Aorta (tissue), 5 donors: ENCODE results near the gene ADRB2. TPM values are rescaled to one million over a fixed set of nuclear protein-coding genes. Genes with fewer than 3 reads are reported as not detected.

Experiments used
- ATAC-seq: fragments of 200-7000 bp; cut with Tn5 transposase; one replicate; pipeline ENCODE4 v1.9.1; 2022; ENCODE audit warnings: moderate library complexity; ENCODE audit not compliant: low FRiP score
- DNase-seq, 2 donors: peaks; one replicate each; pipeline ENCODE4 v3.0.0-alpha.2; 2020
- H3K27ac ChIP-seq, 2 donors: one replicate each; pipeline ENCODE4 v1.5.1; 2013; ENCODE audit warnings: low read length in 2 of 2, mild to moderate bottlenecking in 2 of 2, moderate library complexity in 2 of 2, control low read depth in 1 of 2, inconsistent platforms in 1 of 2, low read depth in 1 of 2
- H3K27me3 ChIP-seq, 2 donors: one replicate each; pipeline ENCODE4 v1.6.1; 2013; ENCODE audit warnings: control low read depth in 1 of 2, low read length in 1 of 2, mild to moderate bottlenecking in 1 of 2, moderate library complexity in 1 of 2; ENCODE audit not compliant: insufficient read depth in 2 of 2, control insufficient read depth in 1 of 2
- H3K36me3 ChIP-seq, 2 donors: one replicate each; pipeline ENCODE4 v1.6.1; 2013; ENCODE audit warnings: control low read depth in 1 of 2, low read length in 1 of 2, mild to moderate bottlenecking in 1 of 2; ENCODE audit not compliant: insufficient read depth in 2 of 2, control insufficient read depth in 1 of 2
- H3K4me1 ChIP-seq, 2 donors: one replicate each; pipeline ENCODE4 v1.6.1; 2013; ENCODE audit warnings: low read length in 2 of 2, control low read depth in 1 of 2, mild to moderate bottlenecking in 1 of 2, moderate library complexity in 1 of 2; ENCODE audit not compliant: insufficient read depth in 2 of 2, control insufficient read depth in 1 of 2
- H3K4me3 ChIP-seq, 2 donors: one replicate each; pipeline ENCODE4 v1.5.1; 2013; ENCODE audit warnings: low read length in 2 of 2, control low read depth in 1 of 2, mild to moderate bottlenecking in 1 of 2
- H3K9me3 ChIP-seq: one replicate; pipeline ENCODE4 v1.6.1; 2013; ENCODE audit warnings: mild to moderate bottlenecking, low read length; ENCODE audit not compliant: control insufficient read depth
- WGBS, 2 donors: extraction: QIAGEN DNeasy Blood & Tissue Kit; methylation state at CpG; one replicate each; pipeline ENCODE4 v1.1.7; 2013; 5-methylcytosine and 5-hydroxymethylcytosine counted together
- intact Hi-C, 2 donors: fragments of 100-400 bp; cut with DNase I; formaldehyde crosslinking; loops; one replicate each; pipeline versions ENCODE4 v1.14.2 to v1.15.0; 2022
- polyA plus RNA-seq, 2 donors: library from polyadenylated mRNA; stranded (reverse); fragments of 200-250 nt; gene quantifications; one replicate each; pipeline ENCODE4 v1.2.3, GENCODE V29; 2013
- total RNA-seq, 2 donors: library from RNA; stranded (reverse); fragmentation: NEBNext Ultra II Directional; extraction: Animal tissue kit (Norgen Biotek cat#: 25700); gene quantifications; one replicate each; pipeline ENCODE4 v1.2.1, GENCODE V29; 2021
- donor health status: healthy with polysubstance abuse.
- donor health status: Bipolar disorder and iron deficiency.
- donor health status: DM: no; HTN: no; CAD: no.
- donor health status: DM: no; HTN: no; CAD: no.
- donor health status: DM: yes; HTN: yes; CAD: no.

ADRB2 gene
- total and polyA plus RNA-seq, 4 donors, result 0.13 to 4.5 (median 1.4) TPM

DNA sequence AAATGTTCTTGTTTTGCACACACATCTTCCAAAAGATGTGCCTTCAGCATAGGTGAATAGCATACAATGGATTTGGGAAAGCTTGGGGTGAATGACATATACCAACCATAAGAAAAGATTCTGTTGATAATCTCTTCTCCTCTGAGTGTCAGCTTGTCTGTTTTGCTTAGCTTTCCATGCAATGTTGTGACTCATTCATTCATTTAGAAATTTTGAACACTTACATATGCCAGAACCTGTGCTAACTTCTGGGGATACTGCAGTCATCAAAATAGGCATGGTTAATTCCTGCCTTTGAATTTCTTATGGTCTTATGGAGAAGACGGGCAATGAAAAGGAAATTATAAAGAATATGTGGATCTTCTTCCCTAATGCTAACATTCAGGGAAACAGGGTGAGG, 14.1 kb downstream of the ADRB2 start:
- H3K36me3 ChIP-seq, result no peaks in the 10 kb centered on the region
- H3K4me3 ChIP-seq, result no peak overlapping the region
- no peaks in the 10 kb centered on the region for H3K27me3 ChIP-seq
- WGBS, 2 donors, result 94 to 98% methylated on average over 1 of the region's 1 CpG
- no peaks in the 10 kb centered on the region for H3K9me3 ChIP-seq
- DNase-seq (no peak), ATAC-seq (no peak)
- no peak overlapping the region for H3K27ac ChIP-seq
- no peaks in the 10 kb centered on the region for H3K4me1 ChIP-seq
- intact Hi-C loops, result no loop called here

DNA sequence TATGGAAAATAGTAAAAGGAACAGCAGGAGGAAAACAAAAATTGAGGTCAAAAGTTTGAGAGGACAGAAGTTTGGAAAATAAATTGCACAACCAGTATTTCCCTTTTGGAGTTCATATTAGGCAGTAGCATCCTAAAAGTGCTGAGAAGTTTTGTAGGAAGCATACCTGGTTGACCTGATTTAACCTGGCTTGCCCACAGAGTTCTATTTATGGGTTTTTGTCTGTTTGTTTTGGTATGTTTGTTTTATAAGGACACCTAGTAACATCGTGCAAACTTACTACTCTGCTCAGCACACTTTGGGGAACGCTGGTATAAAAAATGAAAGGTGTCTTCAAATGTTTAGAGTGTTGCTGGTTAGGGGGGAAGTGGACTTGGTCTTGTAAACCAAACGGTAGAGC, 15.1 kb downstream of the ADRB2 start:
- intact Hi-C loops, result no loop called here
- H3K27ac ChIP-seq, result no peak overlapping the region
- H3K4me1 ChIP-seq, result no peaks in the 10 kb centered on the region
- no peaks in the 10 kb centered on the region for H3K9me3 ChIP-seq
- no peaks in the 10 kb centered on the region for H3K27me3 ChIP-seq
- ATAC-seq, result no peak
- H3K4me3 ChIP-seq, result no peak overlapping the region
- H3K36me3 ChIP-seq, result no peaks in the 10 kb centered on the region
- DNase-seq, result no peak
- 71 to 72% methylated on average over 3 of the region's 3 CpGs for WGBS, 2 donors

GRCh38 chr5:148842161-148842560, 15.8 kb downstream of the ADRB2 start:
- H3K36me3 ChIP-seq, result no peaks in the 10 kb centered on the region
- no peak overlapping the region for H3K4me3 ChIP-seq
- 94 to 98% methylated on average over 2 of the region's 2 CpGs for WGBS, 2 donors
- ATAC-seq (no peak), DNase-seq (no peak)
- H3K27me3 ChIP-seq, result no peaks in the 10 kb centered on the region
- intact Hi-C loops, result no loop called here
- no peak overlapping the region for H3K27ac ChIP-seq
- no peaks in the 10 kb centered on the region for H3K4me1 ChIP-seq
- no peaks in the 10 kb centered on the region for H3K9me3 ChIP-seq

- Histone ChIP-seq H3K4me3 (no peak overlapping the region), H3K4me1 (no peaks in the 10 kb centered on the region), H3K27ac (no peak overlapping the region), H3K9me3 (peaks cover 1% of the 10 kb centered on the region), H3K27me3 (no peaks in the 10 kb centered on the region), H3K36me3 (no peaks in the 10 kb centered on the region)
- ATAC-seq (no peak), DNase-seq (no peak)
- intact Hi-C loops, result no loop called here
- WGBS, 2 donors, result 85 to 89% methylated on average over 10 of the region's 10 CpGs
These were observed 17.3 kb downstream of the ADRB2 start for GRCh38 chr5:148843510-148844318.

DNA sequence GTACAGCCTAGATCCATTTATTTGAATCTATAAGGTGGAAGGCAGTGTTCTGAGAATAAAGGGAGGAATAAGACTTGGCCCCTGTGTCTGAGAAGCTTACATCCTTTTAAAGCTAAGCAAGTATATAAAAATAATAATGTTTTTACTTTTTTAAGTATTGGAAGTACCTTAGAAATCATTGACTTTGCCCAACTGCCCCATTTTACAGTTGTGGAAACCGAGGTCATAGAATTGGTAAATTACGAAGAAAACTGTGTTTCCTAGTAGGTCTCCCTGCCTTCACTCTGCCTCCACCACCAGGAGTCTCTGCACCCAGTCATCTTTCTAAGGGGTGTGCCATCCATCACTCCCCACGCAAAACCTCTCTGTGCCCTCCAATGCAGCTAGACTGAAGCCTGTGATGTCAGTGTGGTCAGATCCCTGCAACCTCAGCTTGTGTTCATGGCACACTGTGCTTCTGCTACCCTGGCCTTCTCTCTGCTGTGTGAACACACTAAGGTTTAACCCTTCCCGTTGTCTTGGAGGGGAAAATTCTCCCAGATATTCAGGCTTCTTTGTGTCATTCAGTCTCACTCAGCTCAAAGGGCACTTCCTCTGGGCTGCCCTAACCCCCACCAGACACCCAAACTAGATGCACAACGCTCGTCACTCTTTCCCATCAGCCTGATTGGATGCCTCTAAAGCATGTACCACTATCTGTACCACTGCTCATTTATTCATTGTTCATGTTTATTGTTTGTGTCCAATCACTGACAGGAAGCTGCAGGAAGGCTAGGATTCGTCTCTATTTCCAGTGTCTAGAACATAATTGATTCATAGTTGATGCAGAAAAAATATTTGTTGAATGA, 18.2 kb downstream of the ADRB2 start:
- DNase-seq (no peak), ATAC-seq (no peak)
- Histone ChIP-seq H3K9me3 (peaks cover 1% of the 10 kb centered on the region), H3K27ac (no peak overlapping the region), H3K36me3 (no peaks in the 10 kb centered on the region), H3K27me3 (no peaks in the 10 kb centered on the region), H3K4me1 (no peaks in the 10 kb centered on the region), H3K4me3 (no peak overlapping the region)
- 90 to 91% methylated on average over 7 of the region's 7 CpGs for WGBS, 2 donors
- intact Hi-C loops, result no loop called here

DNA sequence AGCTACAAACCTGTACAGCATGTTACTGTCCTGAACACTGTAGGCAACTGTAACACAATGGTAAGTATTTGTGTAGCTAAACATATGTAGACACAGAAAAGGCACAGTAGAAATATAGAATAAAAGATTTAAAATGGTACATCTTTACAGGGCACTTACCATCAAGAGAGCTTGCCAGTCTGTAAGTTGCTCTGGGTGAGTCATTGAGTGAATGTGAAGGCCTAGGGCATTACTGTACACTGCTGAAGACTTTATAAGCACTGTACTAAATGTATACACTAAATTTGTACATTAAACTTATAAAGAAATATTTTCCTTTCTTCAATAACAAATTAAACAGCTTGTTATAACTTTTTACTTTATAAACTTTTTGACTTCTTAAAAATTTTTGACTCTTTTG, 20.5 kb downstream of the ADRB2 start:
- Histone ChIP-seq H3K4me1 (no peaks in the 10 kb centered on the region), H3K4me3 (no peak overlapping the region), H3K9me3 (peaks cover 1% of the 10 kb centered on the region), H3K36me3 (no peaks in the 10 kb centered on the region), H3K27ac (no peak overlapping the region), H3K27me3 (no peaks in the 10 kb centered on the region)
- ATAC-seq, result no peak
- intact Hi-C loops, result no loop called here
- no peak for DNase-seq

- ATAC-seq (no peak), DNase-seq (no peak)
- no peak overlapping the region for H3K27ac ChIP-seq
- no peak overlapping the region for H3K4me3 ChIP-seq
- H3K36me3 ChIP-seq, result no peaks in the 10 kb centered on the region
- intact Hi-C loops, result no loop called here
- H3K9me3 ChIP-seq, result peaks cover 1% of the 10 kb centered on the region
- no peaks in the 10 kb centered on the region for H3K27me3 ChIP-seq
- 93 to 98% methylated on average over 2 of the region's 2 CpGs for WGBS, 2 donors
- H3K4me1 ChIP-seq, result no peaks in the 10 kb centered on the region
These were observed 21.0 kb downstream of the ADRB2 start for GRCh38 chr5:148847456-148847855.

GRCh38 chr5:148848393-148849031, 22.1 kb downstream of the ADRB2 start:
- WGBS, 2 donors, result 88 to 94% methylated on average over 3 of the region's 3 CpGs
- intact Hi-C loops, result no loop called here
- H3K4me3 ChIP-seq, result no peak overlapping the region
- ATAC-seq (no peak), DNase-seq (no peak)
- peaks cover 1% of the 10 kb centered on the region for H3K9me3 ChIP-seq
- no peaks in the 10 kb centered on the region for H3K36me3 ChIP-seq
- no peaks in the 10 kb centered on the region for H3K27me3 ChIP-seq
- no peak overlapping the region for H3K27ac ChIP-seq
- no peaks in the 10 kb centered on the region for H3K4me1 ChIP-seq
